Mammary epithelial cell (primary cell): Measurements from ENCODE around the gene XPO5.

Experiments used
- EZH2 ChIP-seq: IDR thresholded peaks from 2 replicates; pipeline ENCODE4 v1.6.1; 2012; ENCODE audit warnings: low read length, inconsistent platforms, borderline replicate concordance
- TF ChIP-seq, protein P1 (sequence below), 2 donors: IDR thresholded peaks in 1 of 2; conservative IDR thresholded peaks in 1 of 2; 2 replicates each; pipeline ENCODE4 v1.5.1; 2011 to 2012; ENCODE audit warnings: inconsistent platforms in 2 of 2, low read length in 2 of 2, mild to moderate bottlenecking in 2 of 2, control low read depth in 1 of 2, low read depth in 1 of 2; ENCODE audit not compliant: insufficient read depth in 1 of 2; ENCODE audit errors: extremely low read depth in 1 of 2

DNA sequence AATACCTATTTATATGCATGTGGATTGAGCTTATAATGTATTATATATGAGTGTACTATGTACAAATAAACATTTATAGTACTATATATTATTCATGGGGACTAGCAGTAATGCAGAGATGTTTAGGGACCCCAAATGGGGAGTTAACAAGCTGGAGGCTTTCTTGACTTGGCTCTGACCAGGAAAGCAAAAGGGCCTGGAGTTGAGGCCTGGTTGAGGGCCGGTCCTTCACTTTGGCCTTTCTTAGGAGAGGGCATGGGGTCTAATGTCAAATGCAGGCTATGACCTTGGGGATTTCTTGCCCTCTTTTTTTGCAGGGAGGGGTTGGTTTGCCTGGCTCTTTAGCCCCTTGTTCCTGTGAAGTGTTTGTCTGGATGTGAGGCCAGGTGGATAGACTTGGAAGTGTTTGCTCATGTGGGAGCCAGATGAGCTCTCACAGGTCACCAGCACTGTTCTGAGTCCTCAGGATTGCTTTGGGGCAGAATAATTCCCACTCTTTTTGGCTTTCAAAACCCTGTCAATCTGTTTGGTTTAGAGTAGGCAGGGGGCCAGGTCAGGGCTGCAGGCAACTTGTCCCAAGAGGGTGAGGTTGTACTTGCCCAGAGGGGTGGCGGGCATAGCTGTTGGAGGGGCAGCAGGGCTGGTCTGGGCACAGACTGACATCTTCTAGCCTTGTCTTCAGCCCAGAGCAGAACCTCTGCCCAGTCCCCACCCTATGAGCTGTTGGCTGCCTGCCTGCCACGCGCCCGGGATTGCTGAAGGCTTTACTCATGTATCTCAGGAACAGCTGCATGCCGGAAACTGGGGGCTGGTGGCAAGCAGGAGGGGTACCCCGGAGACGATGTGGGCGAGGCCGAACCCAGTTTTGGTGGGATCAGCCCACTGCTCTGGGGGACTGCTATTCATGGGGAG lies 83.8 kb downstream of the XPO5 start:
- TF ChIP-seq EZH2, result no peak
- TF ChIP-seq, protein P1, sequence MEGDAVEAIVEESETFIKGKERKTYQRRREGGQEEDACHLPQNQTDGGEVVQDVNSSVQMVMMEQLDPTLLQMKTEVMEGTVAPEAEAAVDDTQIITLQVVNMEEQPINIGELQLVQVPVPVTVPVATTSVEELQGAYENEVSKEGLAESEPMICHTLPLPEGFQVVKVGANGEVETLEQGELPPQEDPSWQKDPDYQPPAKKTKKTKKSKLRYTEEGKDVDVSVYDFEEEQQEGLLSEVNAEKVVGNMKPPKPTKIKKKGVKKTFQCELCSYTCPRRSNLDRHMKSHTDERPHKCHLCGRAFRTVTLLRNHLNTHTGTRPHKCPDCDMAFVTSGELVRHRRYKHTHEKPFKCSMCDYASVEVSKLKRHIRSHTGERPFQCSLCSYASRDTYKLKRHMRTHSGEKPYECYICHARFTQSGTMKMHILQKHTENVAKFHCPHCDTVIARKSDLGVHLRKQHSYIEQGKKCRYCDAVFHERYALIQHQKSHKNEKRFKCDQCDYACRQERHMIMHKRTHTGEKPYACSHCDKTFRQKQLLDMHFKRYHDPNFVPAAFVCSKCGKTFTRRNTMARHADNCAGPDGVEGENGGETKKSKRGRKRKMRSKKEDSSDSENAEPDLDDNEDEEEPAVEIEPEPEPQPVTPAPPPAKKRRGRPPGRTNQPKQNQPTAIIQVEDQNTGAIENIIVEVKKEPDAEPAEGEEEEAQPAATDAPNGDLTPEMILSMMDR (conservative IDR thresholded peaks at IDR 0.05 in 1 of 2, IDR thresholded peaks at IDR 0.05 in 1 of 2; ENCODE audit: extremely low read depth in 1 of 2, insufficient read depth in 1 of 2, low read depth in 1 of 2, low read length in 2 of 2), result no peak
